Measurements from ENCODE around the gene GLOD5.
A peak's percentile ranks its signal among the peaks of the same experiment; 100 is the strongest.

Gene GLOD5

DNA sequence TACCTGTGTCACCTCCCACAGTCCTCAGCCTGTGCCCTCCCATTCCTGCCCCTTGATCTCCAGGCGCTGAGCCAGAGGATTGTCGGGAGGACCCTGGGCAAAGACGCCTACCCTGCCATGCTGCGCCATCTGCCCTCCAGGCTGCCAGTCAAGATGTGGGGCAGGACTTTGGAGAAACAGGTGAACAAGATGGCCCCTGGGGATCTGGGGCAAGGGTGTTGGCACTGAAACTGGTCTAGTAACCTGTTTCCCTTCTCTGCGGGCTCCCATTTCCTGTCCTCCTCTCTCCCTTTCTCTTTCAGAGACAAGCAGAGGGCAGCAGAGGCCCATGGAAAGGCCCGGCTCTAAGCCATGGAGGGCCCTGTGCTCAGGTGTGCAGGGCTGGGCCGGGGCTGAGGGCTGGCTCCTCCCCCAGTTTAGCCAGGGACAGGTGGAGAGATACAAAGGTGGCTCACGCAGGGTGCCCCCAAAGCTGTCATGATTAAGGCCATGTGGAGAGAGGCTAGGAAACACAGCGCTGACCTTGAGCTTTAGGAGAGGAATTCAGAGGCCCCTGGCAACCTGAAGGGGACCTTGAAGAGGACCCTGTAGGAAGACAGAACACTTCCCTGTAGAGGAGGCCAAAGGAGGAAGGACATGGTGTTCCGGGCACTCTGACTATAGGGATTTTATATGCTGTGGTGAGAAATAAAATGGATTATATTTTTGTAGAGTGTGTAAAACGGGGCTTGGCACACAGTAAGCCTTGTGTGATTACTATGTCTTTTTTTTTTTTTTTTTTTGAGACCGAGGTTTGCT, at the start of gene GLOD5:
TSS of gene GLOD5 (plus strand) at position 74 of the 798 bp plus-strand sequence. CDS start at position 118, 44 bp downstream.
- DNase-seq (ENCODE audit: low spot score), result peak; percentile 68

DNA sequence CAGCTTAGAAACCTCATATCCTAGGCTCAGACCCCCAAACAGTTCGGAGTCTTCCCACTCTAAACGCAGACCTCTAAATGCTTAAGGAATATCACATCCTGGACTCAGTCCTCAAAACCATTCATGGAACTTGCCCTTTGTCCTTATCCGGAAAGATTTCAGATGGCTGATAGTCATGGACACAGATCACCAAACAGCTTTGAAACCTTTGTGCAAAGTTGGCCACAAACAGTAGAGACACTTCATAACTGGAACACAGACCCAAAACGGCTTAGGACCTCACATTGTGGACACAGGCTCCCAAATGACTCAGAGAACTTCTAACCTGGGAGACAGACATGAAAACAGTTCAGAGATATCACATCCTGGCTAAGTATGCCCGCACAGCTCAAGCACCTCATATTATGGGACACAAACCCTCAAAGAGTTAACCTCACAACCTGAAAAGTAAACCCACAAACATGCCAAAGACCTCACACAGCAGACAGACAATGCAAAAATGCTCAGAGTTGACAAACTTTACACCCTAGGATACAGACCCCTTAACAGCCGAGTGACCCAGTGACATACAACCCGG, 49.5 kb upstream of the GLOD5 start:
- no peak for DNase-seq (ENCODE audit: low spot score)

DNA sequence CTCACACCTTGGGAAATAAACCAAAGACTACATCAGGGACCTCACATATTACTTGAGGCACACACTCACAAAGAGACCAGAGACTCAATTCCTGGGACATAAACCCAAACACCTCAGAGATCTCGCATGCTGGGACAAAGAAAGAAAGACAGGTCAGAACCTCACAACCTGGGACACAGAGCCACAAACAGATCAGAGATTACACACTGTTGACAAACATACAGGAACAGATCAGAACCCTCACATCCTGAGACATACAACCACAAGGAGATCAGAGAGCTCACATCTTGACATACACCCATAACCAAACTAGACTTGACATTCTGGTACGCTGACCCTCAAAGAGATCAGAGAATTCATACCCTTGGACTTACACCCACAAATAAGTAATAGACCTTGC, 47.7 kb upstream of the GLOD5 start:
- no peak for DNase-seq (ENCODE audit: low spot score)

- DNase-seq (ENCODE audit: low spot score), result no peak
Measured at GRCh38 chrX:48714573-48714972, 47.0 kb upstream of the GLOD5 start.

- no peak for DNase-seq (ENCODE audit: low spot score)
Measured at GRCh38 chrX:48715072-48715471, 46.5 kb upstream of the GLOD5 start.

DNA sequence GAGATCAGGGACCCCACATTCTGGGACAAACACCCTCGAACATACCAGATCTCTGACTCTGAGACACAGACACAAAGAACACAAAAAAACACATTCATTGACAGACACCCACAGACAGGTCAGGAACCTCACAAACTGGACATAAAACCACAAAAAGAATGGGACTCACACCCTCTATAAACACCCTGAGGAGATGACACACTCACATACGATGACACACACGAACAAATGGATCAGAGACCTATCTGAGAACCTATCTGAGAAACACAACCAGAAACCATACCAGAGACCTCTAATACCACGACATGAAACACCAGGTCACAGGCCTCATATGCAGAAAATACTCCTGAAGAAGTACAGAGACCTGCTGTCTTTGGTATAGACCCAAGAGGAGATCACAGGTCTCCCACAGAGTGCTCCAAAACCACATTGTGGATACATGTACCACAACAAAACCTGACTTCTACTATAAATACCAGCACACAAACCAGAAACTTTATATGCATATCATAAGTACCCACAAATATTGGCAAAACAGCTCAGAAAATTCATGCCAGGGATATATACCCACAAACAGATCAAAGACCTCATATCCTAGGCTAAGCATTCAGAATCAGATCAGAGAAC, 45.6 kb upstream of the GLOD5 start:
- DNase-seq (ENCODE audit: low spot score), result peak; percentile 92

GRCh38 chrX:48719958-48720357, 41.6 kb upstream of the GLOD5 start:
- DNase-seq (ENCODE audit: low spot score), result no peak

GRCh38 chrX:48720577-48721250, 40.8 kb upstream of the GLOD5 start:
- no peak for DNase-seq (ENCODE audit: low spot score)

GRCh38 chrX:48721916-48722315, 39.6 kb upstream of the GLOD5 start:
- DNase-seq (ENCODE audit: low spot score), result no peak

GRCh38 chrX:48726596-48726995, 35.0 kb upstream of the GLOD5 start:
- DNase-seq (ENCODE audit: low spot score), result no peak

DNA sequence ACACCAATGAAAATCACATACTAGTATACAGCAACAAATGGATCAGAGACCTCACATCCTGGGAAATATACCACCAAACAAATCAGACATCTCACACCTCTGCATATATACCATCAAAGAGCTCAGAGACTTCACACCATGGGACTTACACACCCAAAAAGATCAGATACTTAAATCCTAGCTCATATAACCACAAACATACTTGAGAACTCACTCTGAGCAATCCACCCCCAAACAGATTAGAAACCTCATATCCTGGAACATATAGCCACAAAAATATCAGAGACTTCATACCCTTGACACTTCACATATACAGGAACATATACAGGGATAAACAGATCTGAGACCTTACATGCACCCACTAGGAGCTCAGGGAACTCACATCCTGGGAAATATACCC, 32.9 kb upstream of the GLOD5 start:
- no peak for DNase-seq (ENCODE audit: low spot score)

DNA sequence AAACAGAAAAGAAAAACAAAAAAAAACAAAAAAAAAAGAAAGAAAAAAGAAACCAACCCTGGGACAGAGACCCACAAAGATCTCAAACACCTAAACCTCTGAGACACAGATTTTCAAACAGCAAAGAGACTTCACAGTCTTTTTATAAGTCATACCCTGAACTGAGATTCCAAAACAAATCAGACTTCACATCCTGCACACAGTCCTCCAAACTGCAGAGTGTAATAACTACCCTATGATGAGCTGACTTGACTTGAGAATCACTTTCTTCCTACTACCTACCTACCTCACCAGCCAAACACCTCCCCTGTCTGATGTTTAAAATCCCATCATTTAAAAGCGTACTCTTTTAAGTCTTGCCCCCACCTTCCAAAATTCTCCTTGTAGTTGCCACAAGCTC, 25.2 kb upstream of the GLOD5 start:
- DNase-seq (ENCODE audit: low spot score), result no peak

- DNase-seq (ENCODE audit: low spot score), result no peak
Measured at GRCh38 chrX:48736878-48737212, 24.7 kb upstream of the GLOD5 start.

- DNase-seq (ENCODE audit: low spot score), result peak; percentile 98
Measured at GRCh38 chrX:48737213-48737938, 24.2 kb upstream of the GLOD5 start.

- no peak for DNase-seq (ENCODE audit: low spot score)
Measured at GRCh38 chrX:48737940-48738339, 23.6 kb upstream of the GLOD5 start.

DNA sequence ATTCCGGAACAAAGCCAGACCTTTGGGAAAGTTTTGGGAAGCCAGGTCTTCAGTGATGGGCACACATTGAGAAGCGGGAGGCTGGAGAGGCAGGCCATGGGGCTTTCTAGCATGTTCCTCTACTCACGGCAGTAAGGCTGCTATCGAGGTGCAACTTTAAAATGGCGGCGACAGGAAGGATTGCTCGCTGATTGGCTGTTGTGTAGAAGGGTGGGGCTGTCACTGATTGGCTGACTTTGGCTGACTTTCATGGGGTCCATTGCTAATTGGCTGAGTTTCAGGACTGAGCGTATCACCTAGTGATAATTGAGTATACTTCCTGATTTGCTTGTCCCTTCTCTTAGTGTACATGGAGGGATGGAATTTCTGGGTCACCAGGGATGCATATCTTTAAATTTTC, 19.7 kb upstream of the GLOD5 start:
- DNase-seq (ENCODE audit: low spot score), result no peak

GRCh38 chrX:48745222-48745621, 16.3 kb upstream of the GLOD5 start:
- no peak for DNase-seq (ENCODE audit: low spot score)

DNA sequence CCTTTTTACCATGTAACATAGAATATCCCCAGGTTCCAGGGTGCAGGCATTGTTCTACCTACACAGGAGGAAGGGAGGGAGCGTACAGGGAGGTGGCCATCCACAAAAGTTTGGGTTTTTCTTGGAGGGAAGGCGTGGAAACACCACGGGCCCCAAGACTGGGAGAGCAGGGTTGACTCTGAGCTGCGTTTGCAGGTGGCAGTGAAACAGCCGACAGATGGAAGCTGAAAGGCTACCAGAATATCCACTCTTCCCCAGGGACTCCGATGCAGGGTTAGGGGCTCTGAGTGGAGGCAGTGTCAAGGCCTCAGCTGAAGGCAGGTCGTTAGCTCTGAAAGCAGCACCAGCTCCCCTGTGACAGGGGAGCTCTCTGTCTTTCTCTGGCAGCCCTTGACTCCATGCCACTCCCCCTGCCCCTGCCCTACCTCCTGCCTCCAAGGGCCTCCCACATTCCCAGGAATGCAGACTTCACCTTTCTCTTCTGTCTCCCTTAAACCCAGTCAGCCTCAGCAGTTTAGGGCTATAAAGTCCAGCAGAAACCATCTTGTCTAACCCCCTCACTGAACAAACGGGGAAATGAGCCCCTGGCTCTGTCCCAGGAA, 14.0 kb upstream of the GLOD5 start:
- DNase-seq (ENCODE audit: low spot score), result peak; percentile 2

DNA sequence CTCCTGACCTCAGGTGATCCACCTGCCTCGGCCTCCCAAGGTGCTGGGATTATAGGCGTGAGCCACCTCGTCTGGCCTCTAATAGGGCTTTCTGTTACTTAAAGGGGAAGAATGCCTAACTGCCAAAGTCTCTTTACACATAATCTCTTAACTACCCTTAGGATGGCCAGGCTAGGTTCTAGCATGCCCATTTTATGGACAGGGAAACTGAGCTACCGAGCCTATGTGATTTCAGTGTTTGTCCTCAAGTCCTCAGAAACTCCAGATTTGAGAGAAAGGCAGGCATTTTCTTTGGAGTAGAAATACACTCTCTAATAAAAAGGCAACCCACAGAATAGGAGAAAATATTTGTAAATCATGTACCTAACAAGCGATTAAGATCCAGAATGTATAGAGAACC, 12.4 kb upstream of the GLOD5 start:
- no peak for DNase-seq (ENCODE audit: low spot score)

DNA sequence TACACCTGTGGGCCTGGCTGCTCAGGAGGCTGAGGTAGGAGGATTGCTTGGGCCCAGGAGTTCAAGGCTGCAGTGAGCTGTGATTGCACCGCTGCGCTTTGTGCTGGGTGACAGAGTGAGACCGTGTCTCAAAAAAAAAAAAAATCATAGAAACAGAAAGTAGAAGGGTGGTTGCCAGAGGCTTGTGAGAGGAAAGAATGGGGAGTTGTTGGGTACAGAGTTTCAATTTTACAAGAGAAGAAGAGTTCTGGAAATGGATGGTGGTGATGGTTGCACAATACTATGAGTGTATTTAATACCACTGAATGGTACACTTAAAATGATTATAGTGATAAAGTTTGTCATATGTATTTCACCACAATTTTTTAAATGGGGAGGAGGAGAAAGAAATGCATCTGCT, 10.2 kb upstream of the GLOD5 start:
- no peak for DNase-seq (ENCODE audit: low spot score)

DNA sequence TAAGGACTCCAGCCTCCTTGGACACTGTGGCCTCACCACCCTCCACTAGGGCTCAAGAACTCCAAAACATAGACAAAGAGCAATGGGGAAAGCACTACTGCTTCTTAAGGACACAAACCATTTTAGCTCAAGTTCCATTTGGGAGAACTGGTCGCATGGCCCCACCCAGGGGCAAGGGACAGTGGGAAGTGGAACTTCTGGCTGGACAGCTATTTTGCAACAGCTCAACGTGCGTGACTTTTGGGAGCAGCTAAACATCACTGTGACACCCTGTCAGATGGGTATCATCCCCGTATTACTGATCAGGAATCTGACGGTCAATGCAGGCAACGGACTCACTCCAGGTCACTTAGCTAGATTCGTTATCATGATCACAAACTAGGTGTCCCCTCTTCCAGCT, 9.0 kb upstream of the GLOD5 start:
- DNase-seq (ENCODE audit: low spot score), result no peak

- DNase-seq (ENCODE audit: low spot score), result no peak
Measured at GRCh38 chrX:48753708-48754228, 7.8 kb upstream of the GLOD5 start.

Data from SW480 (cell line).